Duodenal mucosa (tissue), 2 donors: Measurements from ENCODE around the gene ZDHHC14.

Experiments used
- H3K27ac ChIP-seq: one replicate; pipeline ENCODE4 v1.7.0; 2013; ENCODE audit warnings: low read depth, low read length
- H3K27me3 ChIP-seq, 2 donors: one replicate each; pipeline ENCODE4 v1.7.0; 2013; ENCODE audit warnings: low read length in 2 of 2, control low read depth in 1 of 2; ENCODE audit not compliant: insufficient read depth in 2 of 2, control insufficient read depth in 1 of 2
- H3K36me3 ChIP-seq, 2 donors: one replicate each; pipeline ENCODE4 v1.7.0; 2013; ENCODE audit warnings: low read length in 2 of 2, control low read depth in 1 of 2; ENCODE audit not compliant: insufficient read depth in 2 of 2, control insufficient read depth in 1 of 2
- H3K4me1 ChIP-seq, 2 donors: one replicate each; pipeline ENCODE4 v1.7.0; 2013; ENCODE audit warnings: low read length in 2 of 2, control low read depth in 1 of 2; ENCODE audit not compliant: insufficient read depth in 2 of 2, control insufficient read depth in 1 of 2
- H3K4me3 ChIP-seq, 2 donors: one replicate each; pipeline ENCODE4 v1.7.0; 2013; ENCODE audit warnings: low read length in 2 of 2, low read depth in 1 of 2
- H3K9ac ChIP-seq, 2 donors: one replicate each; pipeline ENCODE4 v1.7.0; 2013; ENCODE audit warnings: low read length in 2 of 2, low read depth in 1 of 2
- H3K9me3 ChIP-seq, 2 donors: one replicate each; pipeline ENCODE4 v1.7.0; 2013; ENCODE audit warnings: low read length in 2 of 2, control low read depth in 1 of 2; ENCODE audit not compliant: control insufficient read depth in 1 of 2

The ZDHHC14 gene

GRCh38 chr6:157652601-157653363, 271.8 kb downstream of the ZDHHC14 start:
- Histone ChIP-seq H3K36me3 (peaks cover 14 to 42% of the 10 kb centered on the region in 2 donors), H3K9ac (no peak overlapping the region), H3K27ac (no peak overlapping the region), H3K9me3 (no peaks in the 10 kb centered on the region), H3K4me3 (no peak overlapping the region), H3K27me3 (no peaks in the 10 kb centered on the region), H3K4me1 (no peaks in the 10 kb centered on the region)

GRCh38 chr6:157653521-157653920, 272.5 kb downstream of the ZDHHC14 start:
- Histone ChIP-seq H3K27me3 (no peaks in the 10 kb centered on the region), H3K27ac (no peak overlapping the region), H3K4me3 (no peak overlapping the region), H3K4me1 (no peaks in the 10 kb centered on the region), H3K36me3 (peaks cover 14 to 37% of the 10 kb centered on the region in 2 donors), H3K9ac (no peak overlapping the region), H3K9me3 (no peaks in the 10 kb centered on the region)

- Histone ChIP-seq H3K9ac (no peak overlapping the region), H3K36me3 (peaks cover 21 to 40% of the 10 kb centered on the region in 2 donors), H3K4me1 (no peaks in the 10 kb centered on the region), H3K27ac (no peak overlapping the region), H3K4me3 (no peak overlapping the region), H3K9me3 (no peaks in the 10 kb centered on the region), H3K27me3 (no peaks in the 10 kb centered on the region)
Measured at GRCh38 chr6:157655139-157655538, 274.1 kb downstream of the ZDHHC14 start.

GRCh38 chr6:157656437-157656997, 275.5 kb downstream of the ZDHHC14 start:
- peaks cover 21 to 40% of the 10 kb centered on the region in 2 donors for H3K36me3 ChIP-seq
- no peak overlapping the region for H3K9ac ChIP-seq
- H3K27me3 ChIP-seq = no peaks in the 10 kb centered on the region
- no peaks in the 10 kb centered on the region for H3K9me3 ChIP-seq
- no peaks in the 10 kb centered on the region for H3K4me1 ChIP-seq
- H3K4me3 ChIP-seq = no peak overlapping the region
- no peak overlapping the region for H3K27ac ChIP-seq

GRCh38 chr6:157657754-157658153, 276.8 kb downstream of the ZDHHC14 start:
- Histone ChIP-seq H3K36me3 (peaks cover 21 to 40% of the 10 kb centered on the region in 2 donors), H3K9me3 (no peaks in the 10 kb centered on the region), H3K4me3 (no peak overlapping the region), H3K27me3 (no peaks in the 10 kb centered on the region), H3K4me1 (no peaks in the 10 kb centered on the region), H3K27ac (no peak overlapping the region), H3K9ac (no peak overlapping the region)

GRCh38 chr6:157658301-157658700, 277.3 kb downstream of the ZDHHC14 start:
- no peak overlapping the region for H3K4me3 ChIP-seq
- no peak overlapping the region for H3K27ac ChIP-seq
- H3K9ac ChIP-seq = no peak overlapping the region
- no peaks in the 10 kb centered on the region for H3K9me3 ChIP-seq
- no peaks in the 10 kb centered on the region for H3K4me1 ChIP-seq
- H3K27me3 ChIP-seq = no peaks in the 10 kb centered on the region
- H3K36me3 ChIP-seq = peaks cover 20 to 42% of the 10 kb centered on the region in 2 donors

GRCh38 chr6:157659536-157660271, 278.7 kb downstream of the ZDHHC14 start:
- no peaks in the 10 kb centered on the region for H3K9me3 ChIP-seq
- H3K9ac ChIP-seq = no peak overlapping the region
- peaks cover 11 to 33% of the 10 kb centered on the region in 2 donors for H3K36me3 ChIP-seq
- H3K27ac ChIP-seq = no peak overlapping the region
- H3K4me3 ChIP-seq = no peak overlapping the region
- H3K4me1 ChIP-seq = no peaks in the 10 kb centered on the region
- no peaks in the 10 kb centered on the region for H3K27me3 ChIP-seq

GRCh38 chr6:157660414-157660813, 279.4 kb downstream of the ZDHHC14 start:
- Histone ChIP-seq H3K4me1 (no peaks in the 10 kb centered on the region), H3K27me3 (no peaks in the 10 kb centered on the region), H3K4me3 (no peak overlapping the region), H3K9ac (no peak overlapping the region), H3K9me3 (no peaks in the 10 kb centered on the region), H3K36me3 (peaks cover 11 to 31% of the 10 kb centered on the region in 2 donors), H3K27ac (no peak overlapping the region)

- Histone ChIP-seq H3K9me3 (no peaks in the 10 kb centered on the region), H3K36me3 (peaks cover 9 to 28% of the 10 kb centered on the region in 2 donors), H3K4me1 (no peaks in the 10 kb centered on the region), H3K4me3 (no peak overlapping the region), H3K27me3 (no peaks in the 10 kb centered on the region), H3K27ac (no peak overlapping the region), H3K9ac (no peak overlapping the region)
Measured at GRCh38 chr6:157661652-157662051, 280.7 kb downstream of the ZDHHC14 start.

GRCh38 chr6:157663261-157663660, 282.3 kb downstream of the ZDHHC14 start:
- Histone ChIP-seq H3K27ac (no peak overlapping the region), H3K4me1 (no peaks in the 10 kb centered on the region), H3K36me3 (peaks cover 7 to 17% of the 10 kb centered on the region in 2 donors), H3K9me3 (no peaks in the 10 kb centered on the region), H3K9ac (no peak overlapping the region), H3K27me3 (no peaks in the 10 kb centered on the region), H3K4me3 (no peak overlapping the region)
